ENCODE data around the gene PACS1.

The PACS1 gene

GRCh38 chr11:66281001-66281400, 210.9 kb downstream of the PACS1 start:
- FAIRE-seq = no peak

GRCh38 chr11:66281776-66282467, 211.8 kb downstream of the PACS1 start:
- FAIRE-seq = no peak

GRCh38 chr11:66282468-66283455, 212.7 kb downstream of the PACS1 start:
- peak; percentile 83 for FAIRE-seq

GRCh38 chr11:66283461-66284105, 213.5 kb downstream of the PACS1 start:
- FAIRE-seq = no peak

- no peak for FAIRE-seq
These were observed 214.5 kb downstream of the PACS1 start for GRCh38 chr11:66284526-66285078.

- no peak for FAIRE-seq
These were observed 215.3 kb downstream of the PACS1 start for GRCh38 chr11:66285250-66285947.

GRCh38 chr11:66286699-66287098, 216.6 kb downstream of the PACS1 start:
- FAIRE-seq = no peak

GRCh38 chr11:66287211-66287888, 217.3 kb downstream of the PACS1 start:
- no peak for FAIRE-seq

GRCh38 chr11:66287889-66288670, 218.0 kb downstream of the PACS1 start:
- FAIRE-seq = no peak

- FAIRE-seq = peak; percentile 99
These were observed 218.8 kb downstream of the PACS1 start, which contains the start of gene YIF1A for GRCh38 chr11:66288671-66289547. TSS of gene YIF1A (minus strand) at chr11:66289143. CDS start at chr11:66288985, 158 bp downstream.

- FAIRE-seq = no peak
These were observed 219.7 kb downstream of the PACS1 start for GRCh38 chr11:66289548-66290329.

- FAIRE-seq = no peak
These were observed 220.2 kb downstream of the PACS1 start for GRCh38 chr11:66290330-66290621.

- no peak for FAIRE-seq
These were observed 221.2 kb downstream of the PACS1 start for GRCh38 chr11:66291303-66291705.

- no peak for FAIRE-seq
These were observed 221.9 kb downstream of the PACS1 start, which contains the start of gene TMEM151A for GRCh38 chr11:66291706-66292542. TSS of gene TMEM151A (plus strand) at chr11:66291894. CDS start at chr11:66292014, 120 bp downstream.

- FAIRE-seq = no peak
These were observed 222.7 kb downstream of the PACS1 start for GRCh38 chr11:66292543-66293332.

- no peak for FAIRE-seq
These were observed 223.3 kb downstream of the PACS1 start for GRCh38 chr11:66293352-66293751.

All from G401.6 (cell line).